OCI-LY3 (cell line): ENCODE results near the gene CYP1A2.

Experiments used
- H2AFZ ChIP-seq: fragments of 200-600, 300-600 bp; shearing (Covaris generic); 2 replicates; pipeline ENCODE4 v1.6.0; 2014; ENCODE audit warnings: antibody characterized with exemption, low read depth, low read length
- H3K27ac ChIP-seq: fragments of 200-600, 300-600 bp; sonication (generic); 2 replicates; pipeline ENCODE4 v1.5.1; 2014; ENCODE audit warnings: mild to moderate bottlenecking, low read length, moderate library complexity, mixed read lengths
- H3K27me3 ChIP-seq: fragments of 200-600, 300-600 bp; sonication (generic); 2 replicates; pipeline ENCODE4 v1.6.1; 2014; ENCODE audit warnings: low read depth, low read length, mixed read lengths
- H3K36me3 ChIP-seq: fragments of 200-600, 300-600 bp; sonication (generic); replicated peaks from 2 replicates; pipeline ENCODE3; 2014; ENCODE audit warnings: low read depth, low read length, mixed read lengths
- H3K4me1 ChIP-seq: fragments of 300-600, 200-600 bp; sonication (generic); 2 replicates; pipeline ENCODE4 v1.6.1; 2014; ENCODE audit warnings: low read length, mixed read lengths
- H3K4me2 ChIP-seq: fragments of 200-600, 300-600 bp; sonication (generic); 2 replicates; pipeline ENCODE4 v1.6.1; 2014; ENCODE audit warnings: low read length, mixed read lengths
- H3K4me3 ChIP-seq: fragments of 300-600, 200-600 bp; sonication (generic); 2 replicates; pipeline ENCODE4 v1.5.1; 2014; ENCODE audit warnings: antibody characterized with exemption, mild to moderate bottlenecking, low read length, moderate library complexity
- H3K79me2 ChIP-seq: fragments of 300-600, 200-600 bp; shearing (Covaris generic); 2 replicates; pipeline ENCODE4 v1.6.1; 2014; ENCODE audit warnings: mild to moderate bottlenecking, low read length, mixed read lengths
- H3K9ac ChIP-seq: fragments of 300-600, 200-600 bp; shearing (Covaris generic); 2 replicates; pipeline ENCODE4 v1.6.0; 2014; ENCODE audit warnings: mild to moderate bottlenecking, low read length, moderate library complexity
- H3K9me3 ChIP-seq: fragments of 200-600, 300-600 bp; shearing (Covaris generic); 2 replicates; pipeline ENCODE4 v1.6.1; 2014; ENCODE audit warnings: low read length, mixed read lengths; ENCODE audit not compliant: insufficient read depth
- H4K20me1 ChIP-seq: fragments of 200-600, 300-600 bp; sonication (generic); 2 replicates; pipeline ENCODE4 v1.6.1; 2016; ENCODE audit warnings: low read length, mixed read lengths; ENCODE audit not compliant: insufficient read depth
- CTCF ChIP-seq: fragments of 200-600, 300-600 bp; sonication (generic); IDR thresholded peaks from 2 replicates; pipeline ENCODE4 v1.5.1; 2014; ENCODE audit warnings: antibody characterized with exemption, low read length, low read depth
- EZH2phosphoT487 ChIP-seq: fragments of 200-600 bp; shearing (Covaris generic); IDR thresholded peaks from 2 replicates; pipeline ENCODE4 v1.6.1; 2018; ENCODE audit warnings: antibody characterized with exemption, mixed run types, low read depth

Gene CYP1A2

GRCh38 chr15:74783072-74783807, 34.6 kb downstream of the CYP1A2 start:
- no peaks in the 10 kb centered on the region for H3K27me3 ChIP-seq
- H4K20me1 ChIP-seq = no peaks in the 10 kb centered on the region
- no peak overlapping the region for H2AFZ ChIP-seq
- H3K4me1 ChIP-seq = peaks cover 80% of the 10 kb centered on the region
- peaks cover 99% of the 10 kb centered on the region for H3K79me2 ChIP-seq
- peaks cover 51% of the 10 kb centered on the region for H3K36me3 ChIP-seq
- no peaks in the 10 kb centered on the region; the same call in 1 of the 2 replicates for H3K9me3 ChIP-seq
- TF ChIP-seq CTCF = no peak
- TF ChIP-seq EZH2phosphoT487 = no peak
- peak overlapping the region; percentile 100 for H3K9ac ChIP-seq
- H3K4me2 ChIP-seq = peak overlapping the region; percentile 100
- peak overlapping the region; percentile 97 for H3K27ac ChIP-seq
- H3K4me3 ChIP-seq = peak overlapping the region; percentile 93

- H3K36me3 ChIP-seq = peaks cover 56% of the 10 kb centered on the region
- peak overlapping the region; percentile 97 for H3K27ac ChIP-seq
- H3K9me3 ChIP-seq = no peaks in the 10 kb centered on the region; the same call in 1 of the 2 replicates
- no peaks in the 10 kb centered on the region for H4K20me1 ChIP-seq
- no peak overlapping the region for H2AFZ ChIP-seq
- H3K4me1 ChIP-seq = peaks cover 80% of the 10 kb centered on the region
- peak overlapping the region; percentile 93 for H3K4me3 ChIP-seq
- H3K79me2 ChIP-seq = peaks cover 99% of the 10 kb centered on the region
- H3K27me3 ChIP-seq = no peaks in the 10 kb centered on the region
- peak overlapping the region; percentile 100 for H3K4me2 ChIP-seq
- TF ChIP-seq CTCF (no peak), EZH2phosphoT487 (no peak)
- H3K9ac ChIP-seq = peak overlapping the region; percentile 100
These were observed 35.1 kb downstream of the CYP1A2 start for GRCh38 chr15:74783808-74784175.

GRCh38 chr15:74784426-74785193, 36.0 kb downstream of the CYP1A2 start:
- Histone ChIP-seq H3K27ac (peak overlapping the region; percentile 97), H3K27me3 (no peaks in the 10 kb centered on the region), H3K9me3 (no peaks in the 10 kb centered on the region; the same call in 1 of the 2 replicates), H4K20me1 (no peaks in the 10 kb centered on the region), H3K79me2 (peaks cover 99% of the 10 kb centered on the region), H3K9ac (peak overlapping the region; percentile 100), H3K4me1 (peaks cover 80% of the 10 kb centered on the region), H3K4me2 (peak overlapping the region; percentile 100), H2AFZ (no peak overlapping the region), H3K4me3 (peak overlapping the region; percentile 93), H3K36me3 (peaks cover 59% of the 10 kb centered on the region)
- no peak for TF ChIP-seq EZH2phosphoT487
- TF ChIP-seq CTCF = peak; percentile 23; the same call in 1 of the 2 replicates
